SK-N-SH (cell line): Measurements from ENCODE around the gene GATA2. TPM values are rescaled to one million over a fixed set of nuclear protein-coding genes. Genes with fewer than 3 reads are reported as not detected.

Experiments used
- CTCF ChIA-PET: fragments of 300-600, 350-600 bp; formaldehyde crosslinking; extraction: SDS; loops from one replicate; lab custom pipeline; 2021; lab: Yijun Ruan, JAX
- POLR2A ChIA-PET: fragments of 350-600 bp; sonication (Branson Sonifier 250); formaldehyde crosslinking; extraction: SDS; loops from one replicate; lab custom pipeline; 2020; ENCODE audit warnings: antibody characterized with exemption, inconsistent platforms; lab: Yijun Ruan, JAX
- DNase-seq: peaks from one replicate; pipeline ENCODE4 v3.0.0; 2012
- H2AFZ ChIP-seq: fragments of 200-600 bp; sonication (generic); 2 replicates; pipeline ENCODE4 v1.8.1; 2016; ENCODE audit warnings: antibody characterized with exemption, mild to moderate bottlenecking, low read depth
- H3F3A ChIP-seq: fragments of 200-600 bp; sonication (generic); replicated peaks from 2 replicates; pipeline ENCODE3; 2016; ENCODE audit warnings: antibody characterized with exemption, mild to moderate bottlenecking; ENCODE audit not compliant: insufficient read depth
- H3K27ac ChIP-seq, 2 experiments: fragments of 200-500 bp in 1 of 2; fragments of 200-600 bp in 1 of 2; sonication (Bioruptor generic) in 1 of 2; sonication (generic), shearing (Covaris generic) in 1 of 2; 2 replicates each; pipeline versions ENCODE4 v1.5.1 to v1.6.1; 2014 to 2016; ENCODE audit warnings: low read depth in 2 of 2, inconsistent platforms in 1 of 2, low read length in 1 of 2, mild to moderate bottlenecking in 1 of 2, mixed read lengths in 1 of 2
- H3K27me3 ChIP-seq: fragments of 200-600 bp; sonication (generic), shearing (Covaris generic); 2 replicates; pipeline ENCODE4 v1.6.1; 2016; ENCODE audit warnings: mixed run types; ENCODE audit not compliant: insufficient read depth
- H3K36me3 ChIP-seq, 2 experiments: fragments of 200-500 bp in 1 of 2; fragments of 200-600 bp in 1 of 2; sonication (Bioruptor generic) in 1 of 2; sonication (generic) in 1 of 2; replicated peaks in 1 of 2; 2 replicates each; pipeline versions ENCODE3 to v1.5.1; 2014 to 2016; ENCODE audit warnings: low read length in 1 of 2, mild to moderate bottlenecking in 1 of 2; ENCODE audit not compliant: insufficient read depth in 2 of 2, control insufficient read depth in 1 of 2
- H3K4me1 ChIP-seq, 2 experiments: fragments of 200-500 bp in 1 of 2; fragments of 200-600 bp in 1 of 2; sonication (Bioruptor generic) in 1 of 2; sonication (generic), shearing (Covaris generic) in 1 of 2; 2 replicates each; pipeline versions ENCODE4 v1.5.1 to v1.6.1; 2014 to 2016; ENCODE audit warnings: low read depth in 1 of 2, low read length in 1 of 2, mixed run types in 1 of 2; ENCODE audit not compliant: insufficient read depth in 2 of 2, control insufficient read depth in 1 of 2
- H3K4me2 ChIP-seq: fragments of 200-600 bp; sonication (generic), shearing (Covaris generic); 2 replicates; pipeline ENCODE4 v1.6.1; 2017; ENCODE audit warnings: mixed run types
- H3K4me3 ChIP-seq, 2 experiments: fragments of 200-500 bp in 1 of 2; fragments of 200-600 bp in 1 of 2; sonication (Bioruptor generic) in 1 of 2; sonication (generic), shearing (Covaris generic) in 1 of 2; 2 replicates each; pipeline versions ENCODE4 v1.5.1 to v1.8.1; 2014 to 2016; ENCODE audit warnings: low read depth in 2 of 2, inconsistent platforms in 1 of 2, low read length in 1 of 2, mild to moderate bottlenecking in 1 of 2, mixed read lengths in 1 of 2, moderate library complexity in 1 of 2
- H3K79me2 ChIP-seq: fragments of 200-600 bp; sonication (generic); 2 replicates; pipeline ENCODE4 v1.8.1; 2017; ENCODE audit warnings: mild to moderate bottlenecking; ENCODE audit not compliant: insufficient read depth
- H3K9ac ChIP-seq: fragments of 200-600 bp; sonication (generic); 2 replicates; pipeline ENCODE4 v1.6.1; 2017; ENCODE audit warnings: mixed run types
- H3K9me2 ChIP-seq: fragments of 200-600 bp; sonication (generic); 2 replicates; pipeline ENCODE4 v1.6.1; 2017; ENCODE audit warnings: mixed run types
- H3K9me3 ChIP-seq: fragments of 200-600 bp; sonication (generic); 2 replicates; pipeline ENCODE4 v1.6.1; 2017; ENCODE audit warnings: mixed run types, mild to moderate bottlenecking, moderate library complexity
- H4K20me1 ChIP-seq: fragments of 200-600 bp; sonication (generic); 2 replicates; pipeline ENCODE4 v1.6.1; 2017; ENCODE audit warnings: mild to moderate bottlenecking, mixed run types; ENCODE audit not compliant: insufficient read depth
- ELF1 ChIP-seq: IDR thresholded peaks from 2 replicates; pipeline ENCODE4 v1.4.0; 2012
- FOSL2 ChIP-seq: IDR thresholded peaks from 2 replicates; pipeline ENCODE4 v1.4.0; 2012; ENCODE audit warnings: low read depth, mild to moderate bottlenecking, moderate library complexity, borderline replicate concordance
- GABPA ChIP-seq: IDR thresholded peaks from 2 replicates; pipeline ENCODE4 v1.4.0; 2012; ENCODE audit warnings: low read depth, mild to moderate bottlenecking
- GATA2 ChIP-seq: sonication (generic); formaldehyde crosslinking; IDR thresholded peaks from 2 replicates; pipeline ENCODE4 v1.5.0; 2020; ENCODE audit warnings: mild to moderate bottlenecking, missing genetic modification reagents
- MEF2A ChIP-seq: IDR thresholded peaks from 2 replicates; pipeline ENCODE4 v1.4.0; 2012; ENCODE audit warnings: low read depth, borderline replicate concordance
- NRF1 ChIP-seq: IDR thresholded peaks from 2 replicates; pipeline ENCODE4 v1.6.1; 2012; ENCODE audit warnings: low read depth, mild to moderate bottlenecking, low read length
- POLR2AphosphoS5 ChIP-seq: IDR thresholded peaks from 2 replicates; pipeline ENCODE4 v1.6.1; 2012; ENCODE audit warnings: low read depth, low read length
- RFX5 ChIP-seq: IDR thresholded peaks from 2 replicates; pipeline ENCODE4 v1.6.1; 2012; ENCODE audit warnings: mild to moderate bottlenecking, improper control_type of control experiment, low read length
- SMC3 ChIP-seq: IDR thresholded peaks from 2 replicates; pipeline ENCODE4 v1.6.1; 2012; ENCODE audit warnings: low read depth, low read length, improper control_type of control experiment
- WGBS: methylation state at CpG from one replicate; pipeline ENCODE4 v1.1.6; 2017; ENCODE audit warnings: low lambda C conversion rate; 5-methylcytosine and 5-hydroxymethylcytosine counted together
- polyA plus RNA-seq, 3 experiments: library from polyadenylated mRNA; depleted of rRNA; stranded (reverse); fragments of >200 nt; gene quantifications; 2 replicates each; pipeline ENCODE4 v1.2.3, GENCODE V29; 2012
- TF ChIP-seq, protein P1 (sequence below): fragments of 150-350 bp; IDR thresholded peaks from 2 replicates; pipeline ENCODE4 v1.6.1; 2016; ENCODE audit warnings: mild to moderate bottlenecking, low read depth, low read length
- TF ChIP-seq, protein P2 (sequence below): IDR thresholded peaks from 2 replicates; pipeline ENCODE4; 2012
- TF ChIP-seq, protein P3 (sequence below): IDR thresholded peaks from 2 replicates; pipeline ENCODE4 v1.4.0; 2012; ENCODE audit warnings: low read depth, borderline replicate concordance
- TF ChIP-seq, protein P4 (sequence below): IDR thresholded peaks from 2 replicates; pipeline ENCODE4 v1.4.0; 2012; ENCODE audit warnings: low read depth, borderline replicate concordance

Gene GATA2
- polyA plus RNA-seq, 1 of the 3 experiments (the other 2 are of a cell fraction) = 5.5 TPM

DNA sequence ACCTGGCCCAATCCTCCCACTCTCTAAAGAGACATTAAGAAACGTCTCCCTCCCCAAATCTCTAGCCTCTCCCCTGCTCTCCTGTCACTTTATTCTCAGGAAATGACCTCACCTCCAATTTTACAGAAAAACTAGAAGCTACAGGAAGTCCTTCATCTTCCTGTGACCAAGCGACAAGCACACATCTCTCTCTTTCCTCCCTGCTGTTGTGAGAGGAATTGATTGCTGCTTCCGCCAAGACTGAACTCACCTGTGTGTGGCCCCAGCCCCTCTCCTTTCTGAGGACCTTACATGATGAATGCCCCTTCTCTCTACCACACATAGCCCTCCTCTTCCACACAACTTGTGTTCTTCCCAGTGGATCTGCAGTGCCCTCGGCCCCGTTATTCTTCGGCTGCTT, 44.5 kb downstream of the GATA2 start:
- no peak for DNase-seq

DNA sequence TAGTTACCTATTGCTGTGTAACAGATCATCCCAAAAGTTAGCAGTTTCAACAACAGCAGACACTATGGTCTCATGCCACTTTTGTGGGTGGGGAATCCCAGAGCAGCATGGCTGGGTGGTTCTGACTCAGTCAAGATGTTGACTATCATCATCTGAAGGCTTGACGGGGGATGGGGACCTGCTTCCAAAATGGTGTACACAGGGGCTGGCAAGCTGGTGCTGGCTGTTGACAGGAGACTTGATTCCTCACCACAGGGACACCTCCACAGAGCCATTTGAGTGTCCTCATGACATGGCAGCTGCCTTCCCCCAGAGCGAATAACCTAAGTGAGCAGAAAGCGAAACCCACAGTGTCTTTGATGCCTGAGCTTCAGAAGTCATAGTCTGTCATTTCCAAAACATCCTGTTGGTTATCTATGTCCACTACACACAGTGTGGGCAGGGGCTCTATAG, 45.4 kb downstream of the GATA2 start:
- Histone ChIP-seq H3K27ac (no peak overlapping the region), H3K4me3 (no peak overlapping the region), H3K9me2 (no peaks in the 10 kb centered on the region), H3K4me1 (no peaks in the 10 kb centered on the region; a peak in 1 of 4 replicates), H3K27me3 (no peaks in the 10 kb centered on the region), H3F3A (no peaks in the 10 kb centered on the region), H2AFZ (no peak overlapping the region), H3K9me3 (no peaks in the 10 kb centered on the region), H4K20me1 (no peaks in the 10 kb centered on the region), H3K36me3 (no peaks in the 10 kb centered on the region), H3K79me2 (no peaks in the 10 kb centered on the region), H3K9ac (no peak overlapping the region), H3K4me2 (no peak overlapping the region)
- no peak for TF ChIP-seq SMC3
- no peak for TF ChIP-seq MEF2A
- TF ChIP-seq FOSL2 = no peak
- TF ChIP-seq GATA2 (CRISPR knock-in tag) = no peak
- CTCF ChIA-PET = interaction anchor here (1.2 kb wide), 1 partner anchor 22 kb away, joined by 3 read pairs; no protein-coding TSS in a partner anchor
- POLR2A ChIA-PET = no interaction called here
- no peak for DNase-seq
- 83% methylated on average over 3 of the region's 3 CpGs for WGBS

More for the DNA sequence above, 44.5 kb downstream of the GATA2 start:
- Histone ChIP-seq H3K4me3 (no peak overlapping the region), H3K9ac (no peak overlapping the region), H3K9me2 (no peaks in the 10 kb centered on the region), H3K36me3 (no peaks in the 10 kb centered on the region), H2AFZ (no peak overlapping the region), H3K9me3 (no peaks in the 10 kb centered on the region), H3K4me2 (no peak overlapping the region), H4K20me1 (no peaks in the 10 kb centered on the region), H3F3A (no peaks in the 10 kb centered on the region), H3K27ac (no peak overlapping the region), H3K27me3 (no peaks in the 10 kb centered on the region), H3K79me2 (no peaks in the 10 kb centered on the region), H3K4me1 (peaks cover 0 to 7% of the 10 kb centered on the region in 2 experiments; a peak in 1 of 4 replicates)
- POLR2A ChIA-PET = no interaction called here
- 77% methylated on average over 6 of the region's 6 CpGs for WGBS
- CTCF ChIA-PET = interaction anchor here (1.0 to 1.6 kb wide), 4 partner anchors 11 to 35 kb away, joined by 3 to 6 read pairs (median 3); no protein-coding TSS in a partner anchor
- TF ChIP-seq GATA2 (CRISPR knock-in tag) (no peak), GABPA (no peak), NRF1 (no peak), RFX5 (no peak), ELF1 (no peak), POLR2AphosphoS5 (no peak)
- TF ChIP-seq, protein P1, sequence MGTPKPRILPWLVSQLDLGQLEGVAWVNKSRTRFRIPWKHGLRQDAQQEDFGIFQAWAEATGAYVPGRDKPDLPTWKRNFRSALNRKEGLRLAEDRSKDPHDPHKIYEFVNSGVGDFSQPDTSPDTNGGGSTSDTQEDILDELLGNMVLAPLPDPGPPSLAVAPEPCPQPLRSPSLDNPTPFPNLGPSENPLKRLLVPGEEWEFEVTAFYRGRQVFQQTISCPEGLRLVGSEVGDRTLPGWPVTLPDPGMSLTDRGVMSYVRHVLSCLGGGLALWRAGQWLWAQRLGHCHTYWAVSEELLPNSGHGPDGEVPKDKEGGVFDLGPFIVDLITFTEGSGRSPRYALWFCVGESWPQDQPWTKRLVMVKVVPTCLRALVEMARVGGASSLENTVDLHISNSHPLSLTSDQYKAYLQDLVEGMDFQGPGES = no peak
- TF ChIP-seq, protein P2, sequence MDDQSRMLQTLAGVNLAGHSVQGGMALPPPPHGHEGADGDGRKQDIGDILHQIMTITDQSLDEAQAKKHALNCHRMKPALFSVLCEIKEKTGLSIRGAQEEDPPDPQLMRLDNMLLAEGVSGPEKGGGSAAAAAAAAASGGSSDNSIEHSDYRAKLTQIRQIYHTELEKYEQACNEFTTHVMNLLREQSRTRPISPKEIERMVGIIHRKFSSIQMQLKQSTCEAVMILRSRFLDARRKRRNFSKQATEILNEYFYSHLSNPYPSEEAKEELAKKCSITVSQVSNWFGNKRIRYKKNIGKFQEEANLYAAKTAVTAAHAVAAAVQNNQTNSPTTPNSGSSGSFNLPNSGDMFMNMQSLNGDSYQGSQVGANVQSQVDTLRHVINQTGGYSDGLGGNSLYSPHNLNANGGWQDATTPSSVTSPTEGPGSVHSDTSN = no peak
- TF ChIP-seq, protein P3, sequence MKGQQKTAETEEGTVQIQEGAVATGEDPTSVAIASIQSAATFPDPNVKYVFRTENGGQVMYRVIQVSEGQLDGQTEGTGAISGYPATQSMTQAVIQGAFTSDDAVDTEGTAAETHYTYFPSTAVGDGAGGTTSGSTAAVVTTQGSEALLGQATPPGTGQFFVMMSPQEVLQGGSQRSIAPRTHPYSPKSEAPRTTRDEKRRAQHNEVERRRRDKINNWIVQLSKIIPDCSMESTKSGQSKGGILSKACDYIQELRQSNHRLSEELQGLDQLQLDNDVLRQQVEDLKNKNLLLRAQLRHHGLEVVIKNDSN = no peak
- TF ChIP-seq, protein P4, sequence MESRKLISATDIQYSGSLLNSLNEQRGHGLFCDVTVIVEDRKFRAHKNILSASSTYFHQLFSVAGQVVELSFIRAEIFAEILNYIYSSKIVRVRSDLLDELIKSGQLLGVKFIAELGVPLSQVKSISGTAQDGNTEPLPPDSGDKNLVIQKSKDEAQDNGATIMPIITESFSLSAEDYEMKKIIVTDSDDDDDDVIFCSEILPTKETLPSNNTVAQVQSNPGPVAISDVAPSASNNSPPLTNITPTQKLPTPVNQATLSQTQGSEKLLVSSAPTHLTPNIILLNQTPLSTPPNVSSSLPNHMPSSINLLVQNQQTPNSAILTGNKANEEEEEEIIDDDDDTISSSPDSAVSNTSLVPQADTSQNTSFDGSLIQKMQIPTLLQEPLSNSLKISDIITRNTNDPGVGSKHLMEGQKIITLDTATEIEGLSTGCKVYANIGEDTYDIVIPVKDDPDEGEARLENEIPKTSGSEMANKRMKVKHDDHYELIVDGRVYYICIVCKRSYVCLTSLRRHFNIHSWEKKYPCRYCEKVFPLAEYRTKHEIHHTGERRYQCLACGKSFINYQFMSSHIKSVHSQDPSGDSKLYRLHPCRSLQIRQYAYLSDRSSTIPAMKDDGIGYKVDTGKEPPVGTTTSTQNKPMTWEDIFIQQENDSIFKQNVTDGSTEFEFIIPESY = no peak
